Renal pelvis (tissue), 4 donors: ENCODE data around the gene MRPL14. TPM values are rescaled to one million over a fixed set of nuclear protein-coding genes. Genes with fewer than 3 reads are reported as not detected.

Experiments used
- DNase-seq: peaks from one replicate; pipeline ENCODE4 v3.0.0-alpha.2; 2013
- polyA plus RNA-seq, 3 donors: library from polyadenylated mRNA; unstranded; fragments of 120-200 nt; gene quantifications; one replicate each; pipeline ENCODE4 v1.2.1, GENCODE V29; 2013; ENCODE audit not compliant: insufficient read length in 3 of 3

MRPL14 gene
- polyA plus RNA-seq, 3 donors: 43.3 to 57.6 (median 54.9) TPM

- no peak for DNase-seq
These were observed 2.6 kb upstream of the MRPL14 start for GRCh38 chr6:44129841-44130322.

GRCh38 chr6:44128020-44128917 lies 1.0 kb upstream of the MRPL14 start:
- no peak for DNase-seq

DNA sequence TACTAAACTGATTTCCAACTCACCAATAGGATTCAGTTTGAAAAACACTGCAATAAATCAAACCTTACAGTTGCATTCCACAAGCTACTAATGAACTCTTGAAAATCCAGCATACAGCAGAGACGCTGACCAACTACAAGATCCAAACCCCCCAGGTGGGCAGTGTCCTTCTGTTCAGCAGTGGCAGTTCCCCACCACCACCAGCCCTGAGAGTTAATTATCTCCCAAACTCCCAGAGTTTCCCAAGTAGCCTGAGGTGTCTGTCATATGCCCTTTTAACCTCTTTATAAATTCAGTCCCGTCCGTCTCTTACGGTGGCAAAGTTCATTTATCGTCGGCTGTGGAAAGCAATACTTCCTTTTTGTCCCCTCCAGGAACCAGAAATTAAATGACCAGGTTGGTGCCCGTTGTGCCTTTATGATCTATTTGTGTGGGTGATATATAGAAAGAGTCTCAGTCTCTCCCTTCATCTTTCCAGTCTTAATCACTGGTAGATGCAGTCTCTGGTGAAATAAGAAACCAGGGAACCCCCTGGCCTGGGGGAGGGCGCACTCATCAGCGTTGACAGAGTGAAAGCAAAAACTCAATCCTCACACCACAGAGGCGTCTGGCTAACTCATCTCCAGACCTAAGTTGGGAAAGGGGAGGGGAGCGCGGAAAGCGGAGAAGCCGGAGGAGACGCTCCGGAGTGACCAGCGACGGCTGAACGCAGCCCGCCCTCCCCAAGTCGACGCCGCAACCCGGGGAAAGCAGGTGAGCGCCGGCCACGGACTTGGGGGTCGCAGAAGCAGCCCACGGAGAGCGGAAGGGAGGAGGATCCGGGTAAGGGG lies 717 bp downstream of the MRPL14 start:
- DNase-seq: peak; percentile 76

GRCh38 chr6:44123544-44123943 lies 3.7 kb downstream of the MRPL14 start:
- DNase-seq: no peak

DNA sequence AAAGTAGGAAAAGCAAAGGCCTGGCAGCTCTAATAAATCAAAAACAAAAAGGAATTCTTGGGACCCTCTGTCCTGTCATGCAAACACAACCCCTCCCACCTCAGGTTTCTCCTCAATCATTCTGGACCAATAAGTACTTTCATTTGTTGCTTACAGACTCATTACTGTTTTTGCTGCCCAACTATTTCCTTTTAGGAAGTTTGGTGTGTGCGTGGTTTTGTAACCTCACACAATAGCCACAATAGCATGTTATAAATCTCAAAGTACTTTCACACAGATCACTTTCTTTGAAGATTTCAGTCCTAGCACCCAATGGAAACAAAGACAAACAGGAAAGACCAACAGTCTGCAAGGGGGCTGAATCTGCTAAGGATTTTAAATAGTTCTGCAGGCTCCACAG lies 4.5 kb downstream of the MRPL14 start:
- no peak for DNase-seq

GRCh38 chr6:44120692-44121443 lies 6.4 kb downstream of the MRPL14 start:
- no peak for DNase-seq

- DNase-seq: no peak
These were observed 7.5 kb downstream of the MRPL14 start for GRCh38 chr6:44119704-44120262.

- no peak for DNase-seq
These were observed 9.7 kb downstream of the MRPL14 start for GRCh38 chr6:44117397-44118128.

DNA sequence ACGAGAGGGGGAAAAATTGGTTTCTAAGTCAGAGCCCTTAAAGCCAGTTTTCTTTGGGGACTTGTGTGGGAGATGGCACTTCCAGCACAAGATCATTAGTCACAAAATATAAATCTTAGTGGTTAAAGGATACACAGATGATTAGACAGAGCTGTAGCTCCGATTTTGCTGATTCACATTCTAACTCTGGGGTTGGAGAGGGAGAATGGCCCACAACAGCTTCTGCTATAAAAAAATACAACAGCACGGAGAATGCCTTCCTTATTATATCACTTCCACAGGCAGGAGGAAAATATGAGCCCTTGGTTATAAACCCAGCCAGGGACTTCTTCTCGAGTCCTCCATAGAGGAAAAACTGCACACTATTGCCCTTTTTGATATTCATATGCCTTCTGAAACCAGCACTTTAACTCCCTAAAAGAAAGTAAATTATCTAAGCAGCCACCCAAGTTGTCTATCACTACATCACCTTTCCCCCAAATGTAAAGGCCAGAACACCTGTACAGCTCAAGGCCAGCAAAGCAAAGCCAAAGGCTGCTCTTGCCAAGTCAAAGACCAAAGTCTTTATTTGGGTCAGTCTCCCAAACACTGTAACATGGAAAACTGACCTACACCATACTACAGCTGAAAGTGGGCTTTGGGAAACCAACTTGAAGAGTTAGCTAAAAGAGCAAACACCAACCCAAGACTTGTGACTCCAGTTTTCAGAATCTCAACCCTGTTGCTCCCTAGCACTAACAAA lies 10.4 kb downstream of the MRPL14 start:
- DNase-seq: no peak

DNA sequence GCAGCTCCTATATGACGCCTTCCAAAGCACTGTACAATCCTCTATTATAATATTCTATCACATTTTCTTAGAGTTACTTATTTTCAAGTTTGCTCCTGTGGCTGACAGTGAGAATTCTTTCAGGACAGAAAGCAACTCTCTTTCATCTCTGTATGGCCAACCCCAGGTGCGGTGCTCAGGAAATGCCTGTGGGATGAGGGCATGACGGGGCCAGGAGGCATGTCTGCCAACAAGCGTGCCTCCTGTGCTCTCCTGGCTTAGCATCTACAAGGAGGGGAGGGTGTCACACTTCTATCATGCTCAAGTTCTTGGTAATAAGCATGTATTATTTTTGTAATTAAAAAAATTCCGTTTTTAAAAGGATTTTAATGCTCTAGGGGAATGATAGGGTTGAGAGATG lies 11.4 kb downstream of the MRPL14 start:
- DNase-seq: no peak

- DNase-seq: no peak
These were observed 13.8 kb downstream of the MRPL14 start for GRCh38 chr6:44113414-44113813.

GRCh38 chr6:44111434-44112417 lies 15.5 kb downstream of the MRPL14 start:
- DNase-seq: no peak

GRCh38 chr6:44110966-44111365 lies 16.3 kb downstream of the MRPL14 start:
- DNase-seq: no peak

DNA sequence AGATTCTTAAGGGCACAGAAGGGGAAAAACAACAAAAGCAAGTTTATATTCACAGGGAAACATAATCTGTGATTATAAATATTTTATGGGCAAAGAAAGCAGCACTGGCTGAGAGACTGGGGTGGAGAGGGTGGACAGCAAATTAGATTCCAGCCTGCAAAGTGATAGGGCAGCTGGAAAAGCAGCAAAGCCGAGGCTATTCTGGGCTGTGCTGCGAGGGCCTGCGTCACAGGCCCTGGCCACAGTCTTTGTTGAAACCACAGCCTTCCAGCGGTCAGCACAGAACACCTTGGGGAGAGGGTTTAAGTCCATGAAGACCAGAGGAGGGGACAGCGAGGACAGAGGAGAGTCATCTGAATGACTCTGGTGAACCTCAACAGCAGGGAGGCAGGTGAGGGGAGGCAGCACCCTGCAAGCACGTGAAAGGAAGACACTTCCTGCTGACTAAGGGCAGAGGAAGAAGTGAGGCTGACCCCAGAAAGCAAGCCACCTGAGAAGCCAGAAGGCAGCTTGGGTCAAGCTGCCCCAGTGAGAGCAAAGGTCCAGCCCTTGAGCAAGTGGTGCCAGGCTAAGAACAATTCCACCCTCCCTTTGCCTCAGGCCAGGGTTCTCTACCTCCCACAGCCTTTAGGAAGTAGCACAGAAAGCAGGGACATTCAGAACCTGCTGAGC lies 17.1 kb downstream of the MRPL14 start:
- DNase-seq: no peak

- DNase-seq: no peak
These were observed 18.0 kb downstream of the MRPL14 start for GRCh38 chr6:44109212-44109611.

- no peak for DNase-seq
These were observed 18.8 kb downstream of the MRPL14 start for GRCh38 chr6:44108471-44108870.

- no peak for DNase-seq
These were observed 20.2 kb downstream of the MRPL14 start for GRCh38 chr6:44107017-44107416.

DNA sequence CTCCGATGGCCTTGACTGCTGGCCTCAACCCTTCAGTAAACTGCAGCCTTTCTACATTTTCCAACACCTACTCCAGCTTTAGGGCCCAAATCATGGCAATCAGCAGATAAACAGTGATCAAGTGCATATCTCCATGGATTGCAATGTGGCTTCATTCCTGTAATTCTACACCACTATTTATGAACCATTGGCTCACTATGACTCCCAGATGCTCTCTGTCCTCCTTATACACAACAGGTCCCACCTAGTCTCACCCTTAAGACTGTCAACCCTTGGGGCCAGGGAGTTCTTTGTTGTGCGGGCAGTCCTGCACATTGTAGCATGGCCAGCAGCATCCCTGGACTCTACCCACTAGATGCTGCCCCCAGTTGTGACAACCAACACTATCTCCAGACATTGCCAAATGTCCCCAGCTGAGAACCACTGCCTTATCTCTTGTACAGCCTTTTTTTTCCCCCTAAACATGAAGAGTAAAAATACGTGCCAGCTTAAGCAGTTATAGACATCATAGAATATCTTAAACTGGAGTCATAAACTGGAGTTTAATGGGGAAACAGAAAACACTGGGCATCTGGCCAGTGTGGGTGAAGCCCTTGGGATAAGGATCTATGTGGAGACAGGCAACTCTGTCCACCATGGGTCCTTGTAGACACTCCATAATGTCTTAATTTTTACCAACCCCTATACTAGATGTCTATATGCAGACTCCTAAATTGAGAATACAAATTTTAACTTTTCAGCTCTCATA lies 21.1 kb downstream of the MRPL14 start:
- DNase-seq: no peak
